Activated naive CD8-positive, alpha-beta T cell treated with anti-CD3 and anti-CD28 coated beads, Interleukin-2, amount 50 U/mL, for 16 hours (primary cell): ENCODE measurements around the gene HEMK1.

Source experiments
- DNase-seq: peaks from one replicate; pipeline ENCODE4 v3.0.0-alpha.2; 2020; ENCODE audit warnings: low read depth, low spot score

HEMK1 gene

GRCh38 chr3:50573566-50574443, 4.5 kb downstream of the HEMK1 start:
- peak; percentile 66 for DNase-seq

- DNase-seq, result no peak
These were observed 5.1 kb downstream of the HEMK1 start for GRCh38 chr3:50574444-50574831.

- no peak for DNase-seq
These were observed 6.0 kb downstream of the HEMK1 start for GRCh38 chr3:50575372-50575771.

GRCh38 chr3:50577348-50577747, 8.0 kb downstream of the HEMK1 start:
- no peak for DNase-seq

GRCh38 chr3:50580683-50581458, 11.5 kb downstream of the HEMK1 start:
- DNase-seq, result no peak

- DNase-seq, result no peak
These were observed 12.1 kb downstream of the HEMK1 start for GRCh38 chr3:50581459-50581842.

- DNase-seq, result no peak
These were observed 12.8 kb downstream of the HEMK1 start for GRCh38 chr3:50582083-50582482.

- DNase-seq, result no peak
These were observed 14.6 kb downstream of the HEMK1 start for GRCh38 chr3:50583897-50584296.

GRCh38 chr3:50584391-50584790, 15.1 kb downstream of the HEMK1 start:
- DNase-seq, result no peak

- no peak for DNase-seq
These were observed 16.8 kb downstream of the HEMK1 start for GRCh38 chr3:50585919-50586762.

- DNase-seq, result no peak
These were observed 17.4 kb downstream of the HEMK1 start for GRCh38 chr3:50586763-50587070.

GRCh38 chr3:50587373-50587772, 18.1 kb downstream of the HEMK1 start:
- DNase-seq, result no peak

GRCh38 chr3:50587806-50588758, 18.8 kb downstream of the HEMK1 start:
- DNase-seq, result peak; percentile 57

GRCh38 chr3:50588759-50589433, 19.6 kb downstream of the HEMK1 start:
- DNase-seq, result no peak

- DNase-seq, result no peak
These were observed 21.9 kb downstream of the HEMK1 start for GRCh38 chr3:50591196-50591741.

- no peak for DNase-seq
These were observed 23.2 kb downstream of the HEMK1 start for GRCh38 chr3:50592568-50592967.

- no peak for DNase-seq
These were observed 25.0 kb downstream of the HEMK1 start for GRCh38 chr3:50594253-50594785.

GRCh38 chr3:50599115-50599715, 29.9 kb downstream of the HEMK1 start:
- DNase-seq, result no peak

- no peak for DNase-seq
These were observed 30.4 kb downstream of the HEMK1 start for GRCh38 chr3:50599716-50600118.
